HT-29 (cell line): ENCODE results near the gene CXCR6. TPM values are rescaled to one million over a fixed set of nuclear protein-coding genes. Genes with fewer than 3 reads are reported as not detected.

Experiments
- DNase-seq: peaks from one replicate; pipeline ENCODE4 v3.0.0-alpha.2; 2015; ENCODE audit warnings: low spot score
- total RNA-seq: library from RNA; depleted of rRNA; stranded (reverse); fragments of >200 nt; shearing (Covaris generic); gene quantifications from 2 replicates; pipeline ENCODE4 v1.2.3, GENCODE V29; 2014

Gene CXCR6
- total RNA-seq, 1 experiment from 2014 or later: not detected

GRCh38 chr3:45948311-45948781 is 5.1 kb downstream of the CXCR6 start:
- DNase-seq: no peak

- no peak for DNase-seq
Observed at GRCh38 chr3:45948881-45949280, 5.6 kb downstream of the CXCR6 start.

- DNase-seq: no peak
Observed at GRCh38 chr3:45949432-45949831, 6.2 kb downstream of the CXCR6 start.

GRCh38 chr3:45950131-45950530 is 6.9 kb downstream of the CXCR6 start:
- no peak for DNase-seq

GRCh38 chr3:45950686-45951600 is 7.7 kb downstream of the CXCR6 start:
- DNase-seq: no peak

- no peak for DNase-seq
Observed at GRCh38 chr3:45951946-45952345, 8.7 kb downstream of the CXCR6 start.

GRCh38 chr3:45952456-45952855 is 9.2 kb downstream of the CXCR6 start:
- DNase-seq: no peak

GRCh38 chr3:45953536-45953935 is 10.3 kb downstream of the CXCR6 start:
- DNase-seq: no peak

- DNase-seq: no peak
Observed at GRCh38 chr3:45954306-45954705, 11.0 kb downstream of the CXCR6 start.

- DNase-seq: no peak
Observed at GRCh38 chr3:45955017-45955647, 11.9 kb downstream of the CXCR6 start.

GRCh38 chr3:45955706-45956105 is 12.4 kb downstream of the CXCR6 start:
- no peak for DNase-seq

GRCh38 chr3:45957586-45957985 is 14.3 kb downstream of the CXCR6 start:
- no peak for DNase-seq

GRCh38 chr3:45958321-45958791 is 15.1 kb downstream of the CXCR6 start:
- DNase-seq: no peak

GRCh38 chr3:45959201-45959600 is 15.9 kb downstream of the CXCR6 start:
- no peak for DNase-seq

GRCh38 chr3:45960289-45960688 is 17.0 kb downstream of the CXCR6 start:
- no peak for DNase-seq

- no peak for DNase-seq
Observed at GRCh38 chr3:45962033-45962432, 18.8 kb downstream of the CXCR6 start.

GRCh38 chr3:45964139-45964538 is 20.9 kb downstream of the CXCR6 start:
- DNase-seq: no peak

- no peak for DNase-seq
Observed at GRCh38 chr3:45965253-45965652, 22.0 kb downstream of the CXCR6 start.

- DNase-seq: no peak
Observed at GRCh38 chr3:45965653-45966052, 22.4 kb downstream of the CXCR6 start.

GRCh38 chr3:45966371-45966791 is 23.1 kb downstream of the CXCR6 start:
- DNase-seq: no peak

- no peak for DNase-seq
Observed at GRCh38 chr3:45966950-45967640, 23.8 kb downstream of the CXCR6 start.

- DNase-seq: no peak
Observed at GRCh38 chr3:45967724-45968123, 24.5 kb downstream of the CXCR6 start.
